Stimulated activated CD8-positive, alpha-beta memory T cell treated with anti-CD3 and anti-CD28 coated beads, Interleukin-2, amount 100 ng/mL, for 48 hours (primary cell): ENCODE results near the gene NMRK1.

Experiments
- DNase-seq, 2 donors: peaks; one replicate each; pipeline ENCODE4 v3.0.0-alpha.2; 2020; ENCODE audit warnings: low read depth in 2 of 2

The NMRK1 gene

GRCh38 chr9:75102177-75102790 lies 14.3 kb upstream of the NMRK1 start:
- DNase-seq: no peak

- DNase-seq: no peak
These were observed 13.1 kb upstream of the NMRK1 start for GRCh38 chr9:75101004-75101588.

DNA sequence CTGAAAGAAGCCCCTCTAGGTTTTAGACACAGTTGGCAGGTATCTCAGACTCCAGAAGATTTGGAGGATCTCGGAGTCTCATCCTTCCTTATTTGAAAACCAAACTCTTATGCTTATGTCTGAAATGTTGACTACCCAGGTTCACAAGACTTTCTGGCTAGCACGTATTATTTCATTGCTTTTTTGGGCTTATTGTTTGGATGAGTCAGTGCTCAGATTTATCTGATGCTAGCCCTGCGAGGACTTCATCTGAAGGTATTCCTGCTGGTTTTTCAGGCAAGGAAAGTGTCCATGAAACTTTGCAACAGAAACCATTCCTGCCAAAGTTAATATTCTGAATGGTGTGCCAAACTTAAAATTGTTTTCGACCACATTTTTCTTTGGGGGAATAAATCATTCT lies 8.8 kb upstream of the NMRK1 start:
- no peak for DNase-seq

DNA sequence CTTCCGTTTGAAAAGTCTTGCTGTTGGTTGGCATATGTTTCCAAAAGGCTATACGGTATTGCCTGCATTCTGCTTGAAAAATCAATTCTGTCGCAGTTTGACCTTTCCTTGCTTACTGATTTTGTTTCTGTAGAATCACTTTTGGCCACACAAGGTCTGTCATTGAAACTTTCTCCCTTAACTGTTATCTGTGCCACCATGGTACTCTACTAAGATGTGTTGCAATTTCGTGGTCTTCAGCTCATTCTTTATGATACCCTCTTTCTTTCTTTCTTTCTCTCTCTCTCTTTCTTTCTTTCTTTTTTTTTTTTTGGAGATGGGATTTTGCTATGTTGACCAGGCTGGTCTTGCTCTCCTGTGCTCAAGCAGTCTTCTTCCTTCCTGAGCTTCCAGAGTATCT lies 4.8 kb upstream of the NMRK1 start:
- no peak for DNase-seq

DNA sequence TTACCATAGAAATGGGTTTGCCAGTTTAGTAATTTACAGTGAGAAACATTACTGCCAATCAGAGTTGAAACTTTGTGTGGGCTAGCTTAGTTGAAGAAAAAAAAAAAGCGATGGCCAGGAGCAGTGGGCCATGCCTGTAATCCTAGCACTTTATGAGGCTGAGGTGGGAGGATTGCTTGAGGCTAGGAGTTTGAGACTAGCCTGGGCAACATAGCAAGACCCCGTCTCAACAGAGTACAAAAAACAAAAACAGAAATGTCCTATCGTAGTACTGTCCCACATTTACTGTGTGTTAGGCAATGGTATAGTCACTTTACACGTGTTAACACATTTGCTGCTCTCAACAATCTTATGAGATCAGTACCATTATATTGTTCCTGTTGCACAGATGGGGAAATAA lies 2.6 kb upstream of the NMRK1 start:
- DNase-seq: no peak

DNA sequence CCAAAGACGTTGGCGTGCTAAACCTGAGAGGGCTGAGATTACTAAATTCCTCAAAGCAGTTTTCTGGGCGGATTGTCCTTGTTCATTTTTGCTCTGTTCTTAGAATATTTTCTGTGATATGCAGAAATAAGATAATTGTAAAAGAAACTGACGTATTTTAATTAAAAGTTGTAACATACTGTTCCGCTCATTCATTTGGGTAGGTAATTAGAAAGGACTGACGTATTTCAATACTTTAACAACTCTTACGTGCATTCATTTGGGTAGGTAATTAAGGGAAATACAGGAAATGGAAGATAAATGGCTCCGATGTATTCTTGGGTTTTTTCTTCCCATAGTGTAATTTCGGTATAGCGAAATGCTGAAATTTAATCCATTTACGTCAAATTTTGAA lies 1.4 kb upstream of the NMRK1 start:
- DNase-seq: no peak

DNA sequence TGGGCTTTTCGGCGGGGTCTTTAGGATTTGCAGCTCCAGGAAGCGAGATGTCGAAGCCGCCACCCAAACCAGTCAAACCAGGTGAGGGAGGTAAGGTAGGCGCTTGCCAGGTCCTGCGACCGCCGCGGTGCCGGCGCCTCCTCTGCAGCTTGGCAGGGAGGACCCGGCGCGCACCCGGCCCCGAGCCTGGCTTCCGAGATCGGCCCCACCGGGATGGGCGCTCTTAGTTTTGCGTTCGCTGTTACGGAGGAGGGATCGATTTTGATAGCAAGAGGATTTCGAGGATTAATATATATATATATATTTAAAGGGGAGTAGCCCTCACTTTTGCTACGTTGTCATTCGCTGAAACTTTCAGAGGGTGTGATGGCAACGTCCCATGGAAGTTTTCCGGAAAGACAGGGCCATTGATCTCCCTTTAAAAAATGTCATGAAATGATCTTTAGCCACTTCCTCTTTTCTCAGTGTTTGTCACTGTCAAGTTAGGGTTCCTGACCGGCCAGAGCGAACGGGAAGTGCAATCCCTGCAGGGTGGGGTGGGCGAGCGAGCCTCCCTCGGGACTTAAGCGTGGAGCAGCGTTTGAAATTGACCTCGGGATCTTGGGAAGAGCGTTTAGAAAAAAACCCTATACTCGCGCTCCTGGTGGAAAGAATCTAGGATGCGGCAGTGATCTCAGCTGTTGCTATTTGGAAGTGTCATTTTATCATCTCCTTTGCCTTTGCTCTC lies 854 bp upstream of the NMRK1 start:
- peak in 1 of 2 donors; percentile 27 for DNase-seq

- DNase-seq: no peak
These were observed 599 bp downstream of the NMRK1 start for GRCh38 chr9:75087289-75087823.

DNA sequence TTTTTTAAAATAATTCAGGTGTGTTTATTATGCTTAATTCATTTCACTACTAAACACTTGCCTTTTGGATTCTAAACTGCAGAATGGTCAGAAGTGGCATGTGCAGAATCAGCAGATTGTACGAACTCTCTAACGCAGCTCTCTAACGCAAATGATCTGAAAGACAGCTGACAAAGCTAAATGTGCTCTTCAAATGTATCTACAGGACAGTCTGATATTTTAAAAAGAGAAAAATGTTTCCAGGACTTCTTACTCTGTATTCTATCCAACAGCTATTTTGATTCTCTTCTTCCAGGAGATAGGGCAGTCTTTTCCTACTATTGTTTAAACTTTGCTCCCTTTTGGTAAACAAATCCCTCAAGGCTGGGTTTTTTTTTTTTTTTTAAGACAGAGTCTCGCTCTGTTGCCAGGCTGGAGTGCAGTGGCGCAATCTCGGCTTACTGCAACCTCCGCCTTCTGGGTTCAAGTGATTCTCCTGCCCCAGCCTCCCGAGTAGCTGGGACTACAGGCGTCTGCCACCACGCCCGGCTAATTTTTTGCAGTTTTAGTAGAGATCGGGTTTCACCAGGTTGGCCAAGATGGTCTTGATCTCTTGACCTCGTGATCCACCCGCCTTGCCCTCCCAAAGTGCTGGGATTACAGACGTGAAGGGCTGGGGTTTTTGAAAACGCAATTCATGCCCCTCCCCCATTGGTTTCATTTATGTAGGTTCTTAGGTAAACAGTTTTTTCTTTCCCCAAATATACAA lies 1.2 kb downstream of the NMRK1 start:
- DNase-seq: no peak

- no peak for DNase-seq
These were observed 2.3 kb downstream of the NMRK1 start for GRCh38 chr9:75085640-75086039.

DNA sequence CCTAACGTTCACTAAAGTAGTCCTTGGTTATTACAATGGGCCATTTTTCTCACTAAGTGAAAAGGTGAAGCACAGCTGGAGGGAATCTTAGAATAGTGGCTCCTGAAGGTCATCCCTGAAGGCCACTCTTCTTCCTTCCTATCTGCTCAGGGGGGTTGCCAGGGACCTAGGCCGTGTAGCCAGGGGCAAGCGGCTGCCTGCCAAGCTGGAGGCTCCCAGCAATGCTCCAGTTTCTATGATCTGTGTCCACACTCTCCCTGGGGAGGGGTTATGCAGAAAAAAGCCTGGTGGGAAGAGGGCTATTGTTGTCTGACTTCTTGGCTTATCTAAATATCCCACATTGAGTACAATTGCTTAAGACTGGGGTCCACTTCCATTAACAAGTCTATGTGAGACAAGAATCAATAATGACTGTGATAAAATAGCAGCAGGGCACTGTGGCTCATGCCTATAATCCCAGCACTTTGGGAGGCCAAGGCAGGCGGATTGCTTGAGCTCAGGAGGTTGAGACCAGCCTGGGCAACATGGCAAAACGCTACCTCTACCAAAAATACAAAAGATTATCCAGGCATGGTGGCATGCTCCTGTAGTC lies 3.8 kb downstream of the NMRK1 start:
- DNase-seq: no peak

GRCh38 chr9:75083188-75083970 lies 4.6 kb downstream of the NMRK1 start:
- DNase-seq: no peak

GRCh38 chr9:75081632-75082031 lies 6.3 kb downstream of the NMRK1 start:
- DNase-seq: no peak

DNA sequence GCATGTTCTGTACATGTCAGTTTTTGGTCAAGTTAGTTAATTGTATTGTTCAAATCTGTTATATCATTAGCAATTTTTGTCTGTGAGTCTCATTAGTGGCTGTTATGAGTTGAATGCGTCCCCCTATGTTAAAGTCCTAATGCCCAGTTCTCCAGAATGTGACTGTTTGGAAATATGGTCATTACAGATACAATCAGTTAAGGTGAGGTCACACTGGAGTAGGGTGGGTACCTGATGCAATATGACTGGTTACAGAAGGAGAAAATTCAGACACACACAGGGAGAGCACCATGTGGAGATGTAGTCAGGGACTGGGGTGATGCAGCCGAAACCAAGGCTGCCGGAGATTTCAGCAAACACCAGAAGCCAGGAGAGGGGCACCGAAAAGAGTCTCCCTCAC lies 15.1 kb downstream of the NMRK1 start:
- DNase-seq: no peak

- DNase-seq: peak; percentile 20 to 45
These were observed 16.3 kb downstream of the NMRK1 start for GRCh38 chr9:75071530-75072122.

DNA sequence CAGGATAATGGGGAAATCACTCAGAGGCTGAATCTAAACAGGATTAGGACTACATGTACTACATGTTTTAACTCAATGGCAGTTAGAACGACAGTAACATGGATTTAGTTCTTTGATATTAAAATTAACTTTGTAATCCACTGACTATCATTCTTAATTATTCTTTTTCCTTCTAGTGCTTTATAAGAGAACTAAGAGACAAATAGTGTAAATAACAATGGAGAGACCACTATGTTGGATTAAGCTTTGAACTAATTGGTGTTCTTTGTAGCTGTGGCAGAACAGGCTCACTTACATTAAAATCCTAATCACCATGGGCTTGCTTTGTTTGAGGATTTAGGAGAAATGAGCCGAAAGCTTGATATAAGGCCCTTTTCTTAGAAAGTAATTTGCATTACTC lies 18.8 kb downstream of the NMRK1 start:
- no peak for DNase-seq

- no peak for DNase-seq
These were observed 20.1 kb downstream of the NMRK1 start for GRCh38 chr9:75067894-75068293.

DNA sequence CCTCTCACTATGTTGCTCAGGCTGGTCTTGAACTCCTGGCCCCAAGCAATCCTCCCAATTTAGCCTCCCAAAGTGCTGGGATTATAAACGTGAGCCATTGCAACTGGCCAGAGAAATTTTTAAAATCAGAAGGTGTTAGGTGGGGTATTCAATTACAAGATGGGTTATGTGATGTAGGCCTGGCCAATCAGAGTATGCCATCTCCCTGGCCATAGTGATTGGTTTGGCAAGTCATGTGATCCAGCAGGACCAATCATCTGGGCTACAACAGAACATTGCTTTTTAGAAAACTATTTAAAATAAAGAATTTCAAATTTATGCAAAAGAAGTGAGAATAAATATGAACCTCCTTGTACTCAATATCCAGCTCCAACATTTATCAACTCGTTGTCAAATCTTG lies 22.4 kb downstream of the NMRK1 start:
- DNase-seq: no peak

DNA sequence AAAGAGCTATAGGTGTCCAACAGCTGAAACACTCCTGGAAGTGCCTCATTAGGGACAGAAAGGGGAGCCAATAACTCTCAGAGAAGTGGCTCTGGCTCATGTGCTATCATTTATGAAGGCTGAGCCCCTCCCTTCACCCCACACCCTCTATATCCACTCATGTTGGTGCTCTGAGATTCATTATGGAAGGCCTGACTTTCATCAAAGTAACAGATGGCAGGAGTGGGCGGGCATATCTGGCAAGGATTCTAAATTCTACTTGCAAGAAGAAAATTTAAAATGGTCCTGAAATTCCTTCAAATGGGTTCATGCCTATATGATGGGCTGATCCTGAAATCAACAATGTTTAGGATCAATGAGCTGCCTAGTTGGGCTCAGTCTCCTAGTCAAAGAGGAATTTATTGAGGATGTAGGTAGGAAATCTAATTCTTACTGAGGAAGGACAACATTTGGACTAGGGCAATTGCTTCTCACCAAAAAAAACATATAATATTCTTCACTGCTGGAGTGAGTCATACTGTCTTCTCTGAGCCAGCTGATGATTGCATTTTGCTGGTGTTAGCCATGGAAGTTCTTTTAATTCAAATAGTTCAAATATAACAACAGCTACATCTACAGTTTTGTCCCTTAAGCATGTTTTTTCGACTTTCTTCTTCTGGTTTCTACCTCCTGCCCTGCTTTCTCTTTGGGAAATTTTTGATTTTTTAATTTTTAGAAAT lies 23.5 kb downstream of the NMRK1 start:
- no peak for DNase-seq
